Peyer's patch (tissue), 4 donors: ENCODE results near the gene TMEM242. TPM values are rescaled to one million over a fixed set of nuclear protein-coding genes. Genes with fewer than 3 reads are reported as not detected.

Source experiments
- DNase-seq, 3 donors: peaks; one replicate each; pipeline ENCODE4 v3.0.0-alpha.2; 2017 to 2019
- H3K27ac ChIP-seq, 4 donors: fragments of 200-600 bp; sonication (generic); one replicate each; pipeline ENCODE4 v1.5.1; 2016 to 2019
- H3K27me3 ChIP-seq, 2 donors: fragments of 200-600 bp; sonication (generic); one replicate each; pipeline ENCODE4 v1.5.1; 2019
- H3K36me3 ChIP-seq, 3 donors: fragments of 200-600 bp; sonication (generic); one replicate each; pipeline ENCODE4 v1.5.1; 2016 to 2019
- H3K4me1 ChIP-seq, 4 donors: fragments of 200-600 bp; sonication (generic); one replicate each; pipeline ENCODE4 v1.5.1; 2016 to 2019
- H3K4me3 ChIP-seq, 4 donors: fragments of 200-600 bp; sonication (generic); 1 replicate in 3 of 4; 2 replicates in 1 of 4; pipeline ENCODE4 v1.5.1; 2016 to 2019; ENCODE audit warnings: mild to moderate bottlenecking in 1 of 4
- H3K9me3 ChIP-seq, 4 donors: fragments of 200-600 bp; sonication (generic); one replicate each; pipeline ENCODE4 v1.5.1; 2016 to 2019; ENCODE audit warnings: mild to moderate bottlenecking in 1 of 4
- CTCF ChIP-seq, 6 experiments: fragments of 450-650 bp in 4 of 6; fragments of 200-600 bp in 2 of 6; sonication (generic) in 1 of 6; IDR thresholded peaks; one replicate each; pipeline ENCODE4 v1.5.1; 2017 to 2019; ENCODE audit warnings: antibody characterized with exemption in 6 of 6, mild to moderate bottlenecking in 3 of 6, moderate library complexity in 1 of 6
- POLR2A ChIP-seq, 2 donors: fragments of 450-650 bp; IDR thresholded peaks; one replicate each; pipeline ENCODE4 v1.5.1; 2017; ENCODE audit warnings: antibody characterized with exemption in 2 of 2, mild to moderate bottlenecking in 2 of 2, moderate library complexity in 2 of 2
- total RNA-seq, 4 donors: library from RNA; depleted of rRNA; stranded (reverse); fragments of >200 nt; gene quantifications; one replicate each; pipeline ENCODE4 v1.1.0, GENCODE V29; 2016

TMEM242 gene
- total RNA-seq, 4 donors from 2014 or later = 3.3 to 9.4 (median 4.9) TPM

GRCh38 chr6:157291356-157291755 lies 32.0 kb downstream of the TMEM242 start:
- H3K36me3 ChIP-seq = peaks cover 0 to 20% (median 0%) of the 10 kb centered on the region in 3 donors

GRCh38 chr6:157290797-157291196 lies 32.5 kb downstream of the TMEM242 start:
- Histone ChIP-seq H3K4me3 (no peak overlapping the region), H3K27ac (no peak overlapping the region), H3K9me3 (no peaks in the 10 kb centered on the region), H3K36me3 (peaks cover 0 to 20% (median 0%) of the 10 kb centered on the region in 3 donors), H3K4me1 (no peaks in the 10 kb centered on the region), H3K27me3 (no peaks in the 10 kb centered on the region)
- no peak for TF ChIP-seq POLR2A (IDR thresholded peaks at IDR 0.05)
- no peak for TF ChIP-seq CTCF (IDR thresholded peaks at IDR 0.05)
- DNase-seq = peak in 1 of 3 donors; percentile 21

More at GRCh38 chr6:157291356-157291755, 32.0 kb downstream of the TMEM242 start:
- TF ChIP-seq POLR2A (IDR thresholded peaks at IDR 0.05) (no peak), CTCF (IDR thresholded peaks at IDR 0.05) (no peak)
- Histone ChIP-seq H3K27ac (no peak overlapping the region), H3K27me3 (no peaks in the 10 kb centered on the region), H3K4me3 (no peak overlapping the region), H3K9me3 (no peaks in the 10 kb centered on the region), H3K4me1 (no peaks in the 10 kb centered on the region)
- DNase-seq = no peak

GRCh38 chr6:157289764-157290163 lies 33.6 kb downstream of the TMEM242 start:
- Histone ChIP-seq H3K9me3 (no peaks in the 10 kb centered on the region), H3K4me1 (no peaks in the 10 kb centered on the region), H3K27me3 (no peaks in the 10 kb centered on the region), H3K36me3 (peaks cover 0 to 20% (median 0%) of the 10 kb centered on the region in 3 donors), H3K4me3 (no peak overlapping the region), H3K27ac (no peak overlapping the region)
- peak in 1 of 3 donors; percentile 24 for DNase-seq
- TF ChIP-seq CTCF (IDR thresholded peaks at IDR 0.05) = no peak
- TF ChIP-seq POLR2A (IDR thresholded peaks at IDR 0.05) = no peak

GRCh38 chr6:157288575-157288974 lies 34.7 kb downstream of the TMEM242 start:
- H3K9me3 ChIP-seq = no peaks in the 10 kb centered on the region
- no peak for TF ChIP-seq POLR2A (IDR thresholded peaks at IDR 0.05)
- no peak for TF ChIP-seq CTCF (IDR thresholded peaks at IDR 0.05)
- no peaks in the 10 kb centered on the region for H3K27me3 ChIP-seq
- DNase-seq = peak in 1 of 3 donors; percentile 44
- H3K4me1 ChIP-seq = no peaks in the 10 kb centered on the region
- H3K36me3 ChIP-seq = peaks cover 0 to 20% (median 0%) of the 10 kb centered on the region in 3 donors
- no peak overlapping the region for H3K27ac ChIP-seq
- no peak overlapping the region for H3K4me3 ChIP-seq

- TF ChIP-seq CTCF (IDR thresholded peaks at IDR 0.05) = no peak
- TF ChIP-seq POLR2A (IDR thresholded peaks at IDR 0.05) = no peak
- peak in 1 of 3 donors; percentile 23 for DNase-seq
- no peak overlapping the region for H3K4me3 ChIP-seq
- H3K27me3 ChIP-seq = no peaks in the 10 kb centered on the region
- H3K4me1 ChIP-seq = no peaks in the 10 kb centered on the region
- no peak overlapping the region for H3K27ac ChIP-seq
- no peaks in the 10 kb centered on the region for H3K9me3 ChIP-seq
- peaks cover 0 to 20% (median 0%) of the 10 kb centered on the region in 3 donors for H3K36me3 ChIP-seq
Observed at GRCh38 chr6:157287923-157288322, 35.4 kb downstream of the TMEM242 start.
